Nucleus accumbens (tissue), 56 donors: ENCODE data around the gene SOAT2.
A peak's percentile ranks its signal among the peaks of the same experiment; 100 is the strongest.
"Not testable (repeated sequence)": the region's sequence is repeated elsewhere in the genome, so short reads cannot be mapped to it uniquely, and the experiment has no call there.

ENCODE experiments used
- DNase-seq, 56 donors: peaks; one replicate each; lab custom pipeline; 2025; lab: John Stamatoyannopoulos, UW

The SOAT2 gene

GRCh38 chr12:53128780-53129569 is 25.7 kb downstream of the SOAT2 start:
- no peak for DNase-seq

DNA sequence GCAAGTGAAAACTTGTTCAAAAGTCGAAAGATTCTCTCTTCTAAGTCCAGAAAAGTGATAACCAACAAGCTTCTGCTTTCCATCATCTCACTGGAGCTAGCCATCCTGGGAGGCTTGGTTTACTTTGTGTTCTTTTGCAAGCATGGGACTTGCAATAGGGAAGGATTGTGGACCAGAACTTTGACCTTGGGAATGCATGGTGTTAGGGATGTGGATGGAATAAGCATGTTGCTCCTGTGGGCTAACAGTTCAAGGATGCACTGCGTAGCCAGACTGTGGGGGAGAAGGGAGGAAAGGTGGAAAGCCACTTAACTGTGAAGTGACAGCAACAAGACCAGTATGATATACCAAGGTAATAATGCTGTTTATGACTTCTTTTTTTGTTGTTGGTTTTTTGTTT is 28.6 kb downstream of the SOAT2 start:
- DNase-seq = no peak

- DNase-seq = no peak
Observed at GRCh38 chr12:53133722-53134121, 30.4 kb downstream of the SOAT2 start.

GRCh38 chr12:53143355-53143754 is 40.1 kb downstream of the SOAT2 start:
- DNase-seq = no peak

DNA sequence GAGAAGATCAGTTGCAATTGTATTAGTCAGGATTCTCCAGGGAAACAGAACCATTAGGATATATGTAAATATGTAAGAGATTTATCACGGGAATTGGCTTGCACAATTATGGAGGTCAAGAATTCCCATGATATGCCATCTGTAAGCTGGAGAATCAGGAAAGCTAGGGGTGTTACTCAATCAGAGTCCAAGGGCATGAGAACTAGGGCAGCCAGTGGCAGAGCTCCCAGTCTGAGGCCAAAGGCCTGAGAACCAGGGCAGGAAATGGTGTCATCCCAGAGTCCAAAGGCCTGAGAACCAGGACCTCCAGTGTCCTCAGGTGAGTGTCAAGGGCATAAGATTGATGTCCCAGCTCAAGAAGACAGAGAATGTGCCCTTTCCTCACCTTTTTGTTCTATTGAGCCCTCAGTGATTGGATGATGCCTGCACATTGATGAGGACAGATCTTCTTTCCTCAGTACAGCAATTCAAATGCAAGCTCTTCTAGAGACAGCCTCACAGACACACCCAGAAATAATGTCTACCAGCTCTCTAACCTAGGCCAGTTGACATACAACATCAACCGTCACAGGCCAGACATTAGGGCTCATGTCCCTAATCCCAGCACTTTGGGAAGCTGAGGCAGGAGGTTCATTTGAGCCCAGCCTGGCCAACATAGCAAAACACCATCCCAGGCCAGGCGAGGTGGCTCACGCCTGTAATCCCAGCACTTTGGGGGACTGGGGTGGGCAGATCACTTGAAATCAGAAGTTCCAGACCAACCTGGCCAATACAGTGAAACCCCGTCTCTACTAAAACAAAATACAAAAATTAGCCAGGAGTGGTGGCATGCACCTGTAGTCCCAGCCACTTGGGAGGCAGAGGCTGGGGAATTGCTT is 42.3 kb downstream of the SOAT2 start:
- no peak for DNase-seq

DNA sequence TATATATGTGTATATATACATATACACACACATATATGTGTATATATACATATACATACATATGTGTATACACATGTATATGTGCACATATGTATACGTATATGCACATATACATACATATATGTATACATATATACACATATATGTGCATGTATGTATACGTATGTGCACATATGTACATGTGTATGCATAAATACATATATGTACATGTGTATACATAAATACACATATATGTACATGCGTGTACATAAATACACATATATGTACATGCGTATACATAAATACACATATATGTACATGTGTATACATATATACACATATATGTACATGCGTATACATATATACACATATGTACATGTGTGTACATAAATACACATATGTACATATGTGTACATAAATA is 43.9 kb downstream of the SOAT2 start:
- no peak for DNase-seq

GRCh38 chr12:53147653-53148052 is 44.4 kb downstream of the SOAT2 start:
- no peak for DNase-seq

GRCh38 chr12:53151039-53151438 is 47.8 kb downstream of the SOAT2 start:
- no peak for DNase-seq

GRCh38 chr12:53152390-53152789 is 49.1 kb downstream of the SOAT2 start:
- no peak for DNase-seq

- peak in 51 of 56 donors; percentile 4 to 85 (median 46) for DNase-seq
Observed at GRCh38 chr12:53159195-53159839, 56.0 kb downstream of the SOAT2 start.

DNA sequence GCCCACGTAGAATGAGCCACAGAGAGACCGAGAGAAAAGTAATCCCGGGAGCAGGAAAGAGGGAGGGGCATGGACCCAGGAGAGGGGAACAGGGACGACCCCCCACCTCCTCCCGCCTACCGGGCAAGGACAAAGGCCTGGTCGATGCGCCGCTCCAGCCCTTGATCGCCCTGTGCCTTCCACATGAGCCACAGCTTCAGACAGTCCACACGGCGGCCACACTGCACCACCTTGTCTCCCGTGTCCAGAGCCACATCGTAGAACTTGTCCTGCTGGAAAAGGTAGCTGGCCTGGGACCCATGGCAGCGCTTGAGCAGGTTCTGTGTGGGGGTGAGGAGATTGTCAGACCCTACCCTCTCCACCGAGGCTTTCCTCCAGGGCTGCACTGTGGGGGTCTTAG is 56.7 kb downstream of the SOAT2 start:
- DNase-seq = no peak

- DNase-seq = no peak
Observed at GRCh38 chr12:53160673-53161072, 57.4 kb downstream of the SOAT2 start.

DNA sequence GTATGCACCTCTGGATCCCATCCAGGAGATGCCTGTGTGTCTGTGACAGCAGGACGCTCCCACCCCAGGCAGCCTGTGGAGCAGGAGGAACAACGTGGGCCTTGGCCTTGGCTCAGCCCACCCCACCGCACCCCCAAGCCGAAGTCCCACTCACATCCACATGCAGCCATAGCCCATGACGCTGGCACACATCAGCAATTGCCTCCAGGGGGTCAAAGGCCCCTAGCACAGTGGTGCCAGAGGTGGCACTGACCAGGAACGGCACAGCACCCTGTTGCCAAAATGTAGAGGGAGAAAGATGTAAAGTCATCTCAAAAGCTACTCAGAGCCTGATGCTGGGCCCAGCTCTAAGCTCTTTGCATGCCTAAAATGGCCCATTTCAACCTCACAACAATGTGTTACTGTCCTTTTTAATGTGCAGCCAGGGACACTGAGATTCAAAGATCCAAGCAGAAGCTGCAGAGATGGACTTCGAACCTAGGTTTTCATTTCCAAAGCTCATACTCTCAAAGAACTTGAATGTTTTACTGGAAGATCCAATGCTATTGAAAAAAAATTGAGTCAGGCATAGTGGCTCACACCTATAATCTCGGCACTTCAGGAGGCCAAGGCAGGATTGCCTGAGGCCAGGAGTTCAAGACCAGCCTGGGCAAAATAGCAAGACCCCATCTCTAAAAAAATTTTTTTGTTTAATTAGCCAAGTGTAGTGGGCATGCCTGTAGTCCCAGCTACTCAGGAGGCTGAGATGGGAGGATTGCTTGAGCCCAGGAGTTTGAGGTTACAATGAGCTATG is 58.0 kb downstream of the SOAT2 start:
- no peak for DNase-seq

GRCh38 chr12:53163008-53163407 is 59.7 kb downstream of the SOAT2 start:
- not testable (repeated sequence) for DNase-seq

DNA sequence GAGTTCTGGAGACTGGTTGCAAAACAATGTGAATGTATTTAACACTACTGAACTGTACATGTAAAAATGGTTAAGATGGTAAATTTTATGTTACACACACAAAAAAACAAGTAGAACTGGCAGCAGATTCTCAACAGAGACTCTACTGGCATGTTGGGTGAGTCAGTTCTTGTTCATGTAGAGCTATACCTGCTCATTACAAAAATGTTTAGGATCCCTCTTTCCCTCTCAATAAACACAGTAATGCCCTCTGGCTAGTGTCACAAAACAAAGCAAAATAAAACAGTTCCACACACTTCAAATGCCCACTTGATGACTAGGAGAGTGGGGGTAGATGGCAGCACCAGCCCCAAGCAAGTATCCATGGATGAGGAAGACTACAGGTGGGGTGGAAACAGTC is 63.6 kb downstream of the SOAT2 start:
- DNase-seq = no peak

GRCh38 chr12:53169644-53170043 is 66.4 kb downstream of the SOAT2 start:
- no peak for DNase-seq

- DNase-seq = no peak
Observed at GRCh38 chr12:53170215-53170614, 66.9 kb downstream of the SOAT2 start.

GRCh38 chr12:53170876-53171724 is 67.8 kb downstream of the SOAT2 start:
- DNase-seq = no peak

DNA sequence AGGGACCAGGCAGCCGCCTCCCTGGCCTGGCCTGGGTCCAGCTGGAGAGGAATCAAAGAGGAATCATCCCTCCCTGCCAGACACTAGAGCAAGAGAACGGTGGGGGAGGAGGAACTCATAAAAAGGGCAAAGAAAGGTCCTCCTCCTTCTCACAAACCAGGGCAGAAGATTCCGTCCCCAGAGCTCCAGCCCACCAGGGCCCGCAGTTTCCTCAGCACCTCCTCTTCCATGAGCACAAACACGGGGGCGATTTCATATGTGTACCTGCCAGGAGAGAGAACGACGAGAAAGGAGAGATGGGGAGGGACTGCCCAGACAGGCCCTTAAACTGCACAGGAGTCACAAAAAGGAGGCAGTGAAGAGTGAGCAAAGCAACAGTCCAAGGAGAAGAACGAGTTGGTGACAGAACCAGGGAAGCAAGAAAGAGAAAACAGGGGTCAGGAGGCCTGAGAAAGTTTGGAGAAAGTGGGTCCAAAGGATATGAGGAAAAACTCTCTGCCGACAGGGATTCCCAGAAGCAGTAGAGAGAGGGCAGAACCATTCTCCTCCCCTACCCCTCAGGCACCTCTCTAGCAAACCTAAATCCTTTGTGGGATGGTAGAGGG is 68.5 kb downstream of the SOAT2 start:
- DNase-seq = no peak
